MCF 10A (cell line): ENCODE data around the gene CFAP100. TPM values are rescaled to one million over a fixed set of nuclear protein-coding genes. Genes with fewer than 3 reads are reported as not detected.

Source experiments
- BruUV-seq: library from RNA; stranded (reverse); fragments of 400-500 nt; replicated peaks from 2 replicates; lab custom pipeline; 2021; lab: Mats Ljungman, UMichigan
- CTCF ChIA-PET: fragments of 300-600 bp; sonication (Branson Sonifier 250); formaldehyde crosslinking; extraction: SDS; loops from one replicate; lab custom pipeline; 2021; ENCODE audit warnings: antibody characterized with exemption, inconsistent platforms; lab: Yijun Ruan, JAX
- POLR2A ChIA-PET: fragments of 300-600, 350-650 bp; sonication (Branson Sonifier 250); formaldehyde crosslinking; extraction: SDS; loops from one replicate; lab custom pipeline; 2020; ENCODE audit warnings: antibody characterized with exemption, inconsistent platforms; lab: Yijun Ruan, JAX
- DNase-seq: peaks from one replicate; pipeline ENCODE4 v3.0.0-alpha.2; 2018; ENCODE audit not compliant: unreplicated experiment
- H3K27ac Mint-ChIP-seq: one replicate; pipeline ENCODE4 v1.8.0; 2022; ENCODE audit warnings: mild to moderate bottlenecking, low read depth, mixed read lengths; ENCODE audit not compliant: unreplicated experiment
- H3K27me3 Mint-ChIP-seq: one replicate; pipeline ENCODE4 v1.8.0; 2022; ENCODE audit warnings: mixed read lengths; ENCODE audit not compliant: insufficient read depth, unreplicated experiment
- H3K36me3 Mint-ChIP-seq: one replicate; pipeline ENCODE4 v1.8.0; 2022; ENCODE audit warnings: mild to moderate bottlenecking, moderate library complexity, mixed read lengths; ENCODE audit not compliant: insufficient read depth, unreplicated experiment
- H3K4me1 Mint-ChIP-seq: one replicate; pipeline ENCODE4 v1.8.0; 2022; ENCODE audit warnings: mixed read lengths; ENCODE audit not compliant: insufficient read depth, unreplicated experiment
- H3K4me3 Mint-ChIP-seq: one replicate; pipeline ENCODE4 v1.8.0; 2022; ENCODE audit warnings: mild to moderate bottlenecking, moderate library complexity, mixed read lengths; ENCODE audit not compliant: unreplicated experiment
- H3K9me3 Mint-ChIP-seq: one replicate; pipeline ENCODE4 v1.8.0; 2022; ENCODE audit warnings: mixed read lengths; ENCODE audit not compliant: unreplicated experiment
- CTCF ChIP-seq: fragments of 200-600 bp; IDR thresholded peaks from one replicate; pipeline ENCODE4 v1.8.0; 2022; ENCODE audit warnings: antibody characterized with exemption, mild to moderate bottlenecking; ENCODE audit not compliant: unreplicated experiment
- intact Hi-C: fragments of 100-400 bp; cut with micrococcal nuclease; formaldehyde crosslinking; loops from 2 replicates; pipeline ENCODE4 v1.14.1; 2022
- total RNA-seq: library from RNA; stranded (reverse); gene quantifications from 2 replicates; pipeline ENCODE4 v1.2.3, GENCODE V29; 2022

CFAP100 gene
- total RNA-seq, 1 experiment from 2014 or later: not detected

- no peaks in the 10 kb centered on the region for H3K9me3 Mint-ChIP-seq
- no peak overlapping the region for H3K4me3 Mint-ChIP-seq
- intact Hi-C loops: no loop called here
- ChIA-PET POLR2A (no interaction called here), CTCF (no interaction called here)
- DNase-seq: no peak
- no peaks in the 10 kb centered on the region for H3K4me1 Mint-ChIP-seq
- peaks cover 5% of the 10 kb centered on the region for H3K36me3 Mint-ChIP-seq
- no peak overlapping the region for H3K27ac Mint-ChIP-seq
- no peak for TF ChIP-seq CTCF
- H3K27me3 Mint-ChIP-seq: peaks cover 32% of the 10 kb centered on the region
- no TSS peak for BruUV-seq
Measured at GRCh38 chr3:126414406-126414805, 19.7 kb downstream of the CFAP100 start.

- H3K4me3 Mint-ChIP-seq: no peak overlapping the region
- no peaks in the 10 kb centered on the region for H3K9me3 Mint-ChIP-seq
- no peak for DNase-seq
- H3K36me3 Mint-ChIP-seq: peaks cover 5% of the 10 kb centered on the region
- peaks cover 25% of the 10 kb centered on the region for H3K27me3 Mint-ChIP-seq
- BruUV-seq: no TSS peak
- no peak overlapping the region for H3K27ac Mint-ChIP-seq
- TF ChIP-seq CTCF: no peak
- intact Hi-C loops: no loop called here
- ChIA-PET CTCF (no interaction called here), POLR2A (no interaction called here)
- H3K4me1 Mint-ChIP-seq: peaks cover 2% of the 10 kb centered on the region
Measured at GRCh38 chr3:126414961-126415660, 20.4 kb downstream of the CFAP100 start.

GRCh38 chr3:126415661-126416591, 21.2 kb downstream of the CFAP100 start:
- CTCF ChIA-PET: interaction anchor here (0.6 to 1.5 kb wide), 4 partner anchors 16 to 282 kb away, joined by 3 to 4 read pairs (median 3); no protein-coding TSS in a partner anchor
- H3K9me3 Mint-ChIP-seq: no peaks in the 10 kb centered on the region
- no peak overlapping the region for H3K4me3 Mint-ChIP-seq
- POLR2A ChIA-PET: no interaction called here
- no peak for TF ChIP-seq CTCF
- intact Hi-C loops: no loop called here
- no TSS peak for BruUV-seq
- H3K36me3 Mint-ChIP-seq: peaks cover 5% of the 10 kb centered on the region
- H3K27me3 Mint-ChIP-seq: peaks cover 17% of the 10 kb centered on the region
- peaks cover 7% of the 10 kb centered on the region for H3K4me1 Mint-ChIP-seq
- DNase-seq: no peak
- H3K27ac Mint-ChIP-seq: no peak overlapping the region

- ChIA-PET CTCF (interaction anchor here (0.6 to 1.5 kb wide), 3 partner anchors 17 to 283 kb away, joined by 3 to 4 read pairs (median 3); no protein-coding TSS in a partner anchor), POLR2A (no interaction called here)
- intact Hi-C loops: no loop called here
- Mint-ChIP-seq H3K9me3 (no peaks in the 10 kb centered on the region), H3K4me1 (peaks cover 7% of the 10 kb centered on the region), H3K27ac (no peak overlapping the region), H3K4me3 (no peak overlapping the region), H3K36me3 (peaks cover 5% of the 10 kb centered on the region), H3K27me3 (peaks cover 7% of the 10 kb centered on the region)
- BruUV-seq: no TSS peak
- no peak for TF ChIP-seq CTCF
- no peak for DNase-seq
Measured at GRCh38 chr3:126416943-126417342, 22.2 kb downstream of the CFAP100 start.
